ENCODE results near the gene CNRIP1. TPM values are rescaled to one million over a fixed set of nuclear protein-coding genes. Genes with fewer than 3 reads are reported as not detected.

Gene CNRIP1
- total and polyA plus RNA-seq, 3 donors from 2014 or later: 5.8 to 10.5 (median 9.2) TPM

GRCh38 chr2:68252400-68253218 is 67.1 kb downstream of the CNRIP1 start, which contains the start of gene PPP3R1:
PPP3R1 (minus strand) TSS chr2:68252532; CDS start chr2:68252127, 405 bp downstream.
- H3K4me3 ChIP-seq: peak within 1 kb of the TSS; percentile 86 to 90
- peak within 1 kb of the TSS; percentile 94 to 97 for H3K27ac ChIP-seq
- intact Hi-C loops (cut with DNase I; ENCODE audit: low total_unique reads): no loop called here
- H3K4me1 ChIP-seq: peaks cover 24% of the 10 kb centered on the region
- TF ChIP-seq CTCF (IDR thresholded peaks at IDR 0.05) (no peak), POLR2A (IDR thresholded peaks at IDR 0.05) (peak; percentile 72)
- H3K27me3 ChIP-seq: no peaks in the 10 kb centered on the region
- WGBS, 2 donors: 0 to 1% methylated on average over 41 to 68 of the region's 79 CpGs
- no peaks in the 10 kb centered on the region for H3K9me3 ChIP-seq
- no peaks in the 10 kb centered on the region for H3K36me3 ChIP-seq (ENCODE audit: low read depth, missing control alignments)
- DNase-seq: peak; percentile 97

GRCh38 chr2:68251855-68252399 is 67.8 kb downstream of the CNRIP1 start:
- TF ChIP-seq CTCF (IDR thresholded peaks at IDR 0.05): no peak
- TF ChIP-seq POLR2A (IDR thresholded peaks at IDR 0.05): no peak
- no peaks in the 10 kb centered on the region for H3K36me3 ChIP-seq (ENCODE audit: low read depth, missing control alignments)
- H3K9me3 ChIP-seq: no peaks in the 10 kb centered on the region
- H3K4me1 ChIP-seq: peaks cover 24% of the 10 kb centered on the region
- 0% methylated on average over 6 to 55 of the region's 78 CpGs for WGBS, 2 donors
- peak overlapping the region; percentile 87 to 97 for H3K27ac ChIP-seq
- peak; percentile 20 for DNase-seq
- H3K4me3 ChIP-seq: peak overlapping the region; percentile 86 to 90
- H3K27me3 ChIP-seq: no peaks in the 10 kb centered on the region
- intact Hi-C loops (cut with DNase I; ENCODE audit: low total_unique reads): no loop called here

- 1% methylated on average over 31 to 41 of the region's 41 CpGs for WGBS, 2 donors
- no peaks in the 10 kb centered on the region for H3K27me3 ChIP-seq
- H3K4me3 ChIP-seq: peak overlapping the region; percentile 86 to 90
- H3K9me3 ChIP-seq: no peaks in the 10 kb centered on the region
- H3K4me1 ChIP-seq: peaks cover 24% of the 10 kb centered on the region
- no peaks in the 10 kb centered on the region for H3K36me3 ChIP-seq (ENCODE audit: low read depth, missing control alignments)
- intact Hi-C loops (cut with DNase I; ENCODE audit: low total_unique reads): no loop called here
- peak overlapping the region; percentile 87 to 97 for H3K27ac ChIP-seq
- DNase-seq: peak; percentile 79
- peak; percentile 54 to 66 (median 58) for TF ChIP-seq CTCF (IDR thresholded peaks at IDR 0.05)
- TF ChIP-seq POLR2A (IDR thresholded peaks at IDR 0.05): no peak
Observed at GRCh38 chr2:68251187-68251854, 68.4 kb downstream of the CNRIP1 start.

- H3K4me1 ChIP-seq: peaks cover 24% of the 10 kb centered on the region
- H3K27ac ChIP-seq: peak overlapping the region; percentile 87 to 97
- no peaks in the 10 kb centered on the region for H3K9me3 ChIP-seq
- no peak for DNase-seq
- intact Hi-C loops (cut with DNase I; ENCODE audit: low total_unique reads): no loop called here
- WGBS, 2 donors: 8 to 9% methylated on average over 15 of the region's 15 CpGs
- no peaks in the 10 kb centered on the region for H3K27me3 ChIP-seq
- H3K4me3 ChIP-seq: peak overlapping the region; percentile 86 to 90
- H3K36me3 ChIP-seq (ENCODE audit: low read depth, missing control alignments): no peaks in the 10 kb centered on the region
- TF ChIP-seq POLR2A (IDR thresholded peaks at IDR 0.05) (no peak), CTCF (IDR thresholded peaks at IDR 0.05) (no peak)
Observed at GRCh38 chr2:68250652-68251186, 69.0 kb downstream of the CNRIP1 start.
